ENCODE results near the gene SEC14L3.

- TF ChIP-seq CTCF (IDR thresholded peaks at IDR 0.05; ENCODE audit: poor library complexity) (no peak), EZH2 (IDR thresholded peaks at IDR 0.05; ENCODE audit: borderline replicate concordance) (no peak)
Measured at GRCh38 chr22:30441088-30441487, 30.7 kb downstream of the SEC14L3 start.
